Pancreas (tissue), 10 donors: Measurements from ENCODE around the gene ERVK3-1. TPM values are rescaled to one million over a fixed set of nuclear protein-coding genes. Genes with fewer than 3 reads are reported as not detected.
"Not testable (repeated sequence)": the region's sequence is repeated elsewhere in the genome, so short reads cannot be mapped to it uniquely, and the experiment has no call there.

Experiments
- ATAC-seq, 4 donors: fragments of 200-7000 bp; cut with Tn5 transposase; one replicate each; pipeline versions ENCODE4 v1.8.0 to v1.9.1; 2020; ENCODE audit warnings: mild to moderate bottlenecking in 4 of 4, moderate library complexity in 4 of 4
- DNase-seq, 6 donors: peaks; one replicate each; pipeline ENCODE4 v3.0.0-alpha.2; 2020
- FAIRE-seq: peaks from 2 replicates; lab custom pipeline; 2012; peaks lifted over from hg19 to GRCh38; lab: Jason Lieb, UNC
- H3K27ac ChIP-seq, 4 donors: fragments of 200-600 bp; sonication (generic); 1 replicate in 3 of 4; 2 replicates in 1 of 4; pipeline versions ENCODE4 v1.5.0 to v1.8.0; 2020
- H3K27me3 ChIP-seq, 4 donors: fragments of 200-600 bp; one replicate each; pipeline ENCODE4 v1.8.0; 2021
- H3K36me3 ChIP-seq, 3 donors: fragments of 200-600 bp; sonication (generic) in 1 of 3; one replicate each; pipeline versions ENCODE4 v1.5.0 to v1.8.0; 2020 to 2021
- H3K4me1 ChIP-seq, 3 donors: fragments of 200-600 bp; one replicate each; pipeline ENCODE4 v1.8.0; 2021
- H3K4me3 ChIP-seq, 4 donors: fragments of 200-600 bp; sonication (generic) in 2 of 4; one replicate each; pipeline versions ENCODE4 v1.5.0 to v1.8.0; 2020 to 2021
- H3K9me3 ChIP-seq, 4 donors: fragments of 200-600 bp; one replicate each; pipeline ENCODE4 v1.8.0; 2021
- WGBS, 2 donors: extraction: QIAGEN DNeasy Blood & Tissue Kit; methylation state at CpG; one replicate each; pipeline ENCODE4 v1.1.7; 2013; 5-methylcytosine and 5-hydroxymethylcytosine counted together
- intact Hi-C, 3 donors: fragments of 100-400 bp; cut with DNase I; formaldehyde crosslinking; loops; one replicate each; pipeline versions ENCODE4 v1.11.1 to v1.14.2; 2022
- polyA plus RNA-seq, 2 donors: library from polyadenylated mRNA; stranded (reverse); fragments of 200-250 nt; gene quantifications; one replicate each; pipeline ENCODE4 v1.2.3, GENCODE V29; 2013
- total RNA-seq, 6 donors: library from RNA; stranded (reverse); fragmentation: NEBNext Ultra II Directional in 4 of 6; extraction: Animal tissue kit (Norgen Biotek cat#: 25700) in 4 of 6; gene quantifications; one replicate each; pipeline versions ENCODE4 v1.2.1 to v1.2.4, GENCODE V29; 2021 to 2023
- TF ChIP-seq, protein P1 (sequence below), 4 donors: fragments of 200-600 bp; sonication (generic) in 3 of 4; IDR thresholded peaks; one replicate each; pipeline versions ENCODE4 v1.5.0 to v1.8.0; 2021; ENCODE audit warnings: antibody characterized with exemption in 4 of 4
- donor health status: healthy with polysubstance abuse.
- donor health status: DM: no; HTN: no; CAD: no; lungs with moderate emphysema.
- donor health status: DM: no; HTN: no; CAD: no.
- donor health status: control.
- donor health status: control.
- donor health status: Bipolar disorder and iron deficiency.
- donor health status: DM: yes; HTN: yes; CAD: no.
- donor health status: DM: no; HTN: no; CAD: no.
- donor health status: DM: no; HTN: no; CAD: no.
- donor health status: DM: yes; HTN: yes; CAD: no.

Gene ERVK3-1
- total and polyA plus RNA-seq, 8 donors: 8.6 to 41.6 (median 15.6) TPM

GRCh38 chr19:58300620-58301019, 4.6 kb upstream of the ERVK3-1 start:
- FAIRE-seq (no peak), ATAC-seq (no peak), DNase-seq (no peak)
- no peaks in the 10 kb centered on the region for H3K4me1 ChIP-seq
- 94 to 98% methylated on average over 6 to 7 of the region's 7 CpGs for WGBS, 2 donors
- no peaks in the 10 kb centered on the region for H3K9me3 ChIP-seq
- intact Hi-C loops: no loop called here
- no peak overlapping the region for H3K4me3 ChIP-seq
- no peaks in the 10 kb centered on the region for H3K27me3 ChIP-seq
- H3K36me3 ChIP-seq: no peaks in the 10 kb centered on the region
- TF ChIP-seq, protein P1, sequence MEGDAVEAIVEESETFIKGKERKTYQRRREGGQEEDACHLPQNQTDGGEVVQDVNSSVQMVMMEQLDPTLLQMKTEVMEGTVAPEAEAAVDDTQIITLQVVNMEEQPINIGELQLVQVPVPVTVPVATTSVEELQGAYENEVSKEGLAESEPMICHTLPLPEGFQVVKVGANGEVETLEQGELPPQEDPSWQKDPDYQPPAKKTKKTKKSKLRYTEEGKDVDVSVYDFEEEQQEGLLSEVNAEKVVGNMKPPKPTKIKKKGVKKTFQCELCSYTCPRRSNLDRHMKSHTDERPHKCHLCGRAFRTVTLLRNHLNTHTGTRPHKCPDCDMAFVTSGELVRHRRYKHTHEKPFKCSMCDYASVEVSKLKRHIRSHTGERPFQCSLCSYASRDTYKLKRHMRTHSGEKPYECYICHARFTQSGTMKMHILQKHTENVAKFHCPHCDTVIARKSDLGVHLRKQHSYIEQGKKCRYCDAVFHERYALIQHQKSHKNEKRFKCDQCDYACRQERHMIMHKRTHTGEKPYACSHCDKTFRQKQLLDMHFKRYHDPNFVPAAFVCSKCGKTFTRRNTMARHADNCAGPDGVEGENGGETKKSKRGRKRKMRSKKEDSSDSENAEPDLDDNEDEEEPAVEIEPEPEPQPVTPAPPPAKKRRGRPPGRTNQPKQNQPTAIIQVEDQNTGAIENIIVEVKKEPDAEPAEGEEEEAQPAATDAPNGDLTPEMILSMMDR (IDR thresholded peaks at IDR 0.05): no peak
- no peak overlapping the region for H3K27ac ChIP-seq

- Histone ChIP-seq H3K9me3 (no peaks in the 10 kb centered on the region), H3K27ac (peak overlapping the region in 2 of 4 donors; percentile 53 to 68), H3K27me3 (no peaks in the 10 kb centered on the region), H3K36me3 (no peaks in the 10 kb centered on the region), H3K4me1 (peaks cover 0 to 11% (median 0%) of the 10 kb centered on the region in 3 donors), H3K4me3 (peak overlapping the region in 2 of 4 donors; percentile 96 to 97)
- no peak for ATAC-seq
- DNase-seq: no peak
- TF ChIP-seq, protein P1 (IDR thresholded peaks at IDR 0.05): no peak
- 85 to 92% methylated on average over 7 of the region's 7 CpGs for WGBS, 2 donors
- intact Hi-C loops: no loop called here
- no peak for FAIRE-seq
Measured at GRCh38 chr19:58304255-58304654, 922 bp upstream of the ERVK3-1 start.

- peak in 3 of 4 donors; percentile 5 to 14 (median 11) for ATAC-seq
- Histone ChIP-seq H3K4me1 (peaks cover 0 to 11% (median 0%) of the 10 kb centered on the region in 3 donors), H3K36me3 (no peaks in the 10 kb centered on the region), H3K27me3 (no peaks in the 10 kb centered on the region), H3K4me3 (peak overlapping the region in 3 of 4 donors; percentile 67 to 97 (median 96)), H3K27ac (peak overlapping the region in 3 of 4 donors; percentile 53 to 75 (median 68)), H3K9me3 (no peaks in the 10 kb centered on the region)
- intact Hi-C loops: no loop called here
- peak; percentile 9 for FAIRE-seq
- TF ChIP-seq, protein P1 (IDR thresholded peaks at IDR 0.05): no peak
- no peak for DNase-seq
- WGBS, 2 donors: 17 to 25% methylated on average over 7 of the region's 7 CpGs
Measured at GRCh38 chr19:58304748-58305064, 471 bp upstream of the ERVK3-1 start.

DNA sequence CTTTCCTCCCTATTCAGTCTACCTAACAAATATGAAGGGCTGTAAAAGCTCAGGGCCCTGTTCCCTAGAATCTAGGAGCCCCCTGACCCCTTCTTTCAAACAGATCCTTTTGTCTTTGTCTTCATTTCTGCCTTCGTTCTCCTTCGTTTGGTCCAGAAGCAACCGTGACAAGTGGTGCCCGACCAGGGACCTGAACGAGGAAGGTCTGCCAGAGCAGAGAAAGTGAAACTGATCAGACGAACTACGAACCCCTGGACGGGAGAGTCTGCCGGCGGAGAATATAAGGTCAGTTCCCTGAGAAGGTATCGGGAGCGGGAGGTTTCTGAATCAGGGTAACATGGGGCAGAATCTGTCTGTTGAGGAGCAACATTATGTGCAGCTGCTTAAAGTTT, 751 bp downstream of the ERVK3-1 start:
- FAIRE-seq: no peak
- WGBS, 2 donors: 60 to 67% methylated on average over 12 of the region's 12 CpGs
- Histone ChIP-seq H3K36me3 (no peaks in the 10 kb centered on the region), H3K27me3 (no peaks in the 10 kb centered on the region), H3K9me3 (no peaks in the 10 kb centered on the region), H3K27ac (peak overlapping the region in 1 of 4 donors; percentile 75), H3K4me1 (peaks cover 0 to 11% (median 0%) of the 10 kb centered on the region in 3 donors), H3K4me3 (peak overlapping the region; percentile 67 to 97 (median 92))
- intact Hi-C loops: no loop called here
- DNase-seq: no peak
- TF ChIP-seq, protein P1 (IDR thresholded peaks at IDR 0.05): no peak
- ATAC-seq: no peak

DNA sequence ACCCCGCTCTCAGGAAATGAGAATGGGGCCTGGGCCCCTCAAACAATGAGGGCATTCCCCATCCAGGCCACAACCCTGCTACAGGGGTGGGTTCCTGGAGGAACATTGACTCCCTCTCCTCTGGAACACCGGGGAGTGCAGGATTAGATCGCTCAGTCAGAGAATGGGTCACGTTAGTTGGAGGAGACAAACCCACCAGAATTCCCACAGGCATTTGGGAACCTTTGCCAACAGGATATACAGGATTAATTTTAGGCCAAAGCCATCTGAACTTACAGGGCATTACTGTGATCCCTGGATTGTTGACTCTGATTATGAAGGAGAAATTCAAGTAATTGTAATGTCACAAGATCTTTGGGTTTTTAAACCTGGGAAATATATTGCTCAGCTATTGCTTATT, 2.6 kb downstream of the ERVK3-1 start:
- Histone ChIP-seq H3K27ac (no peak overlapping the region), H3K4me1 (peaks cover 0 to 11% (median 0%) of the 10 kb centered on the region in 3 donors), H3K9me3 (no peaks in the 10 kb centered on the region), H3K4me3 (no peak overlapping the region), H3K27me3 (no peaks in the 10 kb centered on the region), H3K36me3 (peaks cover 0 to 9% (median 5%) of the 10 kb centered on the region in 3 donors)
- no peak for DNase-seq
- no peak for ATAC-seq
- WGBS, 2 donors: 97 to 98% methylated on average over 4 of the region's 4 CpGs
- no peak for FAIRE-seq
- intact Hi-C loops: no loop called here
- TF ChIP-seq, protein P1 (IDR thresholded peaks at IDR 0.05): no peak

DNA sequence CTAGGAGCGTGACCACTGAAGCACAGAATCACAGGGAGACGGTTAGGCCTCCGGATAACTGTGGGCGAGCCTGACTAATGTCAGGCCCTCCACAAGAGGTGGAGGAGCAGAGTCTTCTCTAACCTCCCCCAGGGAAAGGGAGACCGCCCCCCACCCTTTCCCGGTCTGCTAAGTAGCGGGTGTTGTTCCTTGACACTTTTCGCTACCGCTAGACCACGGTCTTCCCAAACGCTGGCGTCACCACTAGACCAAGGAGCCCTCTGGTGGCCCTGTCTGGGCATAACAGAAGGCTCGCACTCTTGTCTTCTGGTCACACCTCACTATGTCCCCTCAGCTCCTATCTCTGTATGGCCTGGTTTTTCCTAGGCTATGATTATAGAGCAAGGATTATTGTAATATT, 5.5 kb downstream of the ERVK3-1 start:
- intact Hi-C loops, ATAC-seq, H3K27ac ChIP-seq, H3K9me3 ChIP-seq, H3K27me3 ChIP-seq, FAIRE-seq, H3K4me3 ChIP-seq, DNase-seq: not testable (repeated sequence)
- Histone ChIP-seq H3K36me3 (peaks cover 4 to 18% (median 6%) of the 10 kb centered on the region in 3 donors), H3K4me1 (peaks cover 0 to 11% (median 0%) of the 10 kb centered on the region in 3 donors)
- WGBS, 2 donors: 70 to 79% methylated on average over 13 of the region's 13 CpGs
